ENCODE measurements around the gene IDE.
A peak's percentile ranks its signal among the peaks of the same experiment; 100 is the strongest.

The IDE gene

DNA sequence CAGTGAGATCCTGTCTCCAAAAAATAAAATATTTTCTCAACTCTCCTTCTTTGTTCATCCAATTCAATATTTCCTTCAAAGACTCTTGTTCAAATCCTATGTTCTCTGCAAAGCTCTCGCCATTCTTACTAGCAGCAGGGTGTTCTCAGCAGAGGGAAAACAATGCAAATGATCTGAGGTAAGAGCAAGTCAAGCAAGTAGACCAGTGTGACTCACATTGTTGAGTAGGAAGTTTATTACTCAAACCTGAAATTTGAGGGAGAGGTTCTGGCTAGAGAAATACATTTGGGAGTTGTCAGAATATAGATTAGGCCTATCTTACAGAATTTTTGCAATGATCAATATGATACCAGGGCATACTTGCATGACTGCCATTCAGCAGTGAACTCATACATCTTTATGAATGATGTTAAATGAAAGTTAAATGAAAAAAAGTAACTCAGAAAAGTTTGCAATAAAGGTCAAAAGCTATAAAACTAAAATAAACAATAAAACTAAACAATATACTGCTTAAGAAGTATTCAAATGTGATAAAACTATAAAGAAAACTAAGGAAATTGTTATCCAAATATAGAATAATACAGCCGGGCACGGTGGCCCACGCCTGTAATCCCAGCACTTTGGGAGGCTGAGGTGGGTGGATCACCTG, 5.8 kb downstream of the IDE start:
- peak; percentile 31 for DNase-seq (ENCODE audit: low spot score)

DNA sequence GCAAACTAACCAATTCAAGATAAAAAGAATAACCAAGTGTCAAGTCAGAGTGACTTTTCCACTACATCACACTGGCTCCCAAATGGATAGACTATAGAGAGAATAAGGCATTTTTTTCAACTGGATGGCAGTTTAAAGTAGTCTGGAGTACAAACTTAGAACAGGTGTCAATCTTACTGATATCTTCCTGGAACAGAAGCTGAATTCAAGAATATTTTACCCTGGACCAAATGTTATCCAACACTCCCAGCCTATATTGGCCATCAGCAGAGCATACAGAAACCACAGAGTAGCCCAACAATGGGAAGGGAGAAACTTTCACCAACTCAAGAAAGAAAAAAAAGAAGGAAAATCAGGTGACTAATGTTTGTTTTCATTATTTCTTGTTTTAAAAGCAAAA, 11.5 kb downstream of the IDE start:
- no peak for DNase-seq (ENCODE audit: low spot score)

DNA sequence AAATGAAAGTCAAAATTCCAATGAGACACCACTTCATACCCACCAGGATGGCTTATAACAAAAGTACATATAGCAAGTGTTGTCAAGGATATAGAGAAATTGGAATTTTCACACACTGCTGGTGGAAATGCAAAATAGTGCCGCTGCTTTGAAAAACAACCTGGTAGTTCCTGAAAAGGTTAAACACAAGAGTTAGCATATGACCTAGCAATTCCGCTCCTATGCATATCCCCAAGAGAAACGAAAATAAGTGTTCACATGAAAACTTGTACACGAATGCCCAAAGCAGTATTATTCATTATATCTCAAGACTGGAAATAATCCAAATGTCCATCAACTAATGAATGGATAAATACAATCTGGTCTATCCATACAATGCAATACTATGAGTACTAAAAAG, 14.8 kb downstream of the IDE start:
- no peak for DNase-seq (ENCODE audit: low spot score)

DNA sequence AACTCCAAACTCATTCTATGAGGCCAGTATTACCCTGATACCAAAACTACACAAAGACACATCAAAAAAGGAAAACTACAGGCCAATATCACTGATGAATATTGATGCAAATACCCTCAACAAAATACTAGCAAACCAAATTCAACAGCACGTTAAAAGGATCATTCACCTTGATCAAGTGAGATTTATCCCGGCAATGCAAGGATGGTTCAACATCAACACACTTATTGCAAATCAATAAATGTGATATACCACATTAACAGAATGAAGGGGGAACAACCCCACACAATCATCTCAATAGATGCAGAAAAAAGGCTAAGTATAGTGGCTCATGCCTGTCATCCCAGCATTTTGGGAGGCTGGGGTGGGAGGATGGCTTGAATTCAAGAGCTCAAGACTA, 19.9 kb downstream of the IDE start:
- DNase-seq (ENCODE audit: low spot score): no peak

DNA sequence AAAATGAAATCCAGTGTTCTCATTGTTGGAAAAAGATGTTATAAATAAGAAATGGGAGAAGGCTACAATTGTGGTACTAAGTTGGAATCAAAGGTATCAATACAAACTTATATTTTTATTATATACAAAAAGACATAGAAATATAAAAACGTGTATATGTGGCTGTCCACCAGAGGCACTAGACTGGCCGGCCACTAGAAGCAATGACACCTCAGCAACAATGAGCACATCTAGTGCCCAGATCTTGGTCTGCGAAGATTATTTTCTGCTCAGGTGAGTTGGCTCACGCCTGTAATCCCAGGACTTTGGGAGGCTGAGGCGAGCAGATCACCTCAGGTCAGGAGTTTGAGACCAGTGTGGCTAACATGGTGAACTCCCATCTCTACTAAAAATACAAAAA, 21.6 kb downstream of the IDE start:
- DNase-seq (ENCODE audit: low spot score): peak; percentile 30

DNA sequence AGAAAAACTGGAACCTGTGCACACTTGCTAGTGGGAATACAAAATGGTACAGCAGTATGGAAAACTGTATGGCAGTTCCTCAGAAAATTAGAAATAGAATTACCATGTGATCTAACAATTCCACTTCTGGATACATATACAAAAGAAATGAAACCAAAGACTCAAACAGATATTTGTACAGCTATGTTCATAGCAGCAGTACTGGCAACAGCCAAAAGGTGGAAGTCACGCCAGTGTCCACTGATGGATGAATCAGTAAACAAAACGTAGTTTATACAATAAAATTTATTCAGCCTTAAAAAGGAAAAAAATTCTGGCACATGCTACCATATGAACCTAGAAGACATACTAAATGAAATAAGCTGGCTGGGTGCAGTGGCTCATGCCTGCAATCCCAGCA, 23.0 kb downstream of the IDE start:
- DNase-seq (ENCODE audit: low spot score): no peak

DNA sequence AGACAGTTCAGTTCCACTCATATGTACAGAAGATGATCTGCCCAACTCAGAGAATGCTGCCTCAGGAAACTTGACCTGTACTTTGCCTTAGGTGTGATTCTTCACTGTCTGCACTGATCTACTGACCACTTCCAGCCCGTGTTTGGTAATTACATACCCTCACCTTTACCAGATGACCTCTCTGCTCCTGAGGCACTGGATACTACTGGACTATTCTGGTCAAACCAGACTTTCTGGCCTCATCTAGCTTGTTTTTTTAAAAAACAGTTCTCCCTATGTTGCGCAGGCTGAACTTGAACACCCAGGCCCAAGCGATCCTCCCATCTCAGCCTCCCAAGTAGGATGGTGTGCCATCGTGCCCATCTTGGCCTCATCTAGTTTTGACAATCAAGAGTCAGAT, 26.2 kb downstream of the IDE start:
- DNase-seq (ENCODE audit: low spot score): no peak

DNA sequence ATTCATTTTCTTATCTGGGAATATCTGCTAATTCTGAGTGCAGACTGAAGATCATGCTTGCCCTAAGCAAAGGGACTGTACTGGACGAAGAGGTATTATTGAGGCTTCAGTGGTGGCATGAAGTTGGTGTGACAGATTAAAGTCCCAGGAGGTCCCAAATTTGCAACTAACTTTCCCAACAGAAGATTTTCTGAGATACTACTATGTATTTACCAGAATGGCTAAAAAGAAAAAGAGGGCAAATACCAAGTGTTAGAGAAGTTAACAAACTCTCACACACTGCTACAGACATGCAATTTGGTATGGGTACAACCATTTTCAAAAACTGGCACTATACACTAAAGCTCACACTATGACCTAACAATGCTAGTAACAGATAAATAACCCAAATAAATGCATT, 28.3 kb downstream of the IDE start:
- DNase-seq (ENCODE audit: low spot score): no peak

DNA sequence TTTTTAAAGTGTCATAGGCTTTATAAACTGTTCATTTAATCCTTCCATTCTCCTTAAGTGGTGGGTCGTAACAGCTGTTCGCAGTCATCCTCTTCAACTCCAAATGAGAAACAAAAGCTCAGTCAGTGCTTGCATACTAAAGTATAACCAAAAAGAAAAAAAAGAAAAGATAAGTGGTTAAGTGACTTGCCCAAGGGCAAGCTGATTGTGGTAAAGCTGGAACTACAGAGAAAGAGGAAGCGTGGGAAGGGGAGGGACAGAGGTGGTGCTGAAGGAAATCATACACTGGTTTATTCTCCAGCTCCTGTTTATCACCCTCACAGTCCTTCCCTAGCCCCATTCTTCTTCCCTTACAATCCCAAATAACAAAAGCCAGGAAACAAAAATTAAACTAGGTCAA, 29.6 kb downstream of the IDE start:
- DNase-seq (ENCODE audit: low spot score): peak; percentile 15

DNA sequence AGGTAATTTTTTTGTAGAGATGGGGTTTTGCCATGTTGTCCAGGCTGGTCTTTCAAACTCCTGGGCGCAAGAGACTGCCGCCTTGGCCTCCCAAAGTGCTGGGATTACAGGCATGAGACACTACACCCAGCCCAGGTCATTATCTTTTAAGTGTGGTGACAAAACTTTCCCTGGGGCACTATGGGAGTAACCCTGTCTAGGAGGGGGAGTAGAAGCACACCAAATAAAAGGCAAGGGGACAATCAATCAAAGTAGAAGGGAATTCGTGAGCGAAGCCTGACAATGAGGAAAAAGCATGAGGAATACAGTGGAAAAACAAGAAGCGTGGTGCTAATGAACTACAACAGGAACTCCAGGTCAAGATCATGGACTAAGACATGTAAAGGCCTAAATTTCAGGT, 31.4 kb downstream of the IDE start:
- no peak for DNase-seq (ENCODE audit: low spot score)

DNA sequence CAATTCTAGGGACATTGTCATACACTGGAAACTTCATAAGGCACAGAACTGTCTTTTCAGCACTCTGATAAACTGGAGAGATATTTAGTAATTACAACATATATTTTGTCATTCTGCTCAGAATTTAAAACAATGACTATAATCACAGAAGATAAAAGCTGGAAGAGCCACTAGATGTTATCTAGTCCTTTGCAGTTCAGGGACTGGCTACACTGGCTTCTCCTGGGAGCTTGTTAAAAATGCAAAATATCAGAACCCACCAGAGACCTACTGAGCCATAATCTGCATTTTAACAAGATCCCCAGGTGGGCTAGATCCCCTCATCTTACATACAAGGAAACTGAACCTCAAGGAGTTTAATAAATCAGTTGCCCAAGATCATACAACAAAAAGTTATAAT, 32.3 kb downstream of the IDE start:
- DNase-seq (ENCODE audit: low spot score): no peak

DNA sequence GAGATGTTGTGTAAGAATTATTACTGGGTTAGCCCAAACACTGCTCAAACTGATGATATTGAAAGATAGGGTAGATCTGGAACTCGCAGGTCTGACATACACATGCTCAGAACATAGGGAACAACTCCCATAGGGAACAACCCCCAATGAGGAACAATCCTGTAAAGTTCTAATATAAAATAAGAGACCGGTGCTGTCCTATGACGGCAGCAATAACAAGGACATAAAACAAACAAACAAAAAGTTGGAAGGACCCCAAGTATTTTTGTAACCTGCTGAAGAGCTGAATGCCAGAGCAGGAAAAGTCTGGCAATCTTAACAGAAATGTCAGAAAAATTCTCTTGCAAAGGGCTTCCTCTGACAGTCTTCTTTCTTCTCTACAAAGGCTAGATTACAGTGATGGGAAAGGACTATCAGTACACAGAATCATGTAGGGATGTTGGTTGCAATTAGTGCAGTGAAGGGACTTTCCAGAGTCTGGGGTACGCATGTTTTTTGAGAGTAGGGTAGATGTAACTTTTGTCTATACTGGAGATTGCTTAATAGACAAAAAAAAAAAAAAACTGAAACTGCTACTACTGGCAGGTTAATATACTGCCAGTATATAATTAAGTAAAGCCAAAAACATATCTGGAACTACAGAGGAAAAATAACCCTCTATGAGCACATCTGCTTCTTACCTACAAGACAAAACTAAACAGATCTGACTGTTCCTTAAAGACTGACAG, 35.5 kb downstream of the IDE start:
- DNase-seq (ENCODE audit: low spot score): no peak

DNA sequence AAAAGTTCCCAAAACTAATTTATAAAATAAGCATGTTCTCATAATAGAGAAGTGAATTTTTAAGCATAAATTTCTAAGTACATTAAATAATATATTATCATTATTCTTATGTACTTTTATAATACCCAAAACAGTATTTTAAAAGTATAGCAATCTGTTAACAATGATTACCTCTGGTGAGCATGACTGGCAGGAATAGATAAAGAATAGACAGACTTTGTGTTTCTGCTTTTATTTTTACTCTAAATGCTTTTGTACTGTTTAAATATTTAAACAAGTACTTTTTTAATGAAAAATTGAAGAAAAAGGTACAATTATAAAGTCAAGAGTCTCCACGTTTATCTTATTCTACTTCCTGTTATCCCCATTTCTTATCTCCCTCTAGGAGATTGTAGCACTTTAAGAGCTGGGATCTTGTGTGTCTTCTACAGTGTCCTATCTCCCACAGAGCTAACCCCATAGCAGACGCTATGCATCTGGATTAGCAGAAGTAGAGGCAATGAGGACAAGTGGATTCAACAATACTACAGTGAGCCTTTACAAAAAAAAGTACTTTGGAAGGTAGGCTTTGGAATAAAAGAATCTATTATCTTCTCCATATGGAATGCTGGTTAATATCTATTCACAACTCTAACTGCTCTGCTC, 42.9 kb downstream of the IDE start:
- no peak for DNase-seq (ENCODE audit: low spot score)

DNA sequence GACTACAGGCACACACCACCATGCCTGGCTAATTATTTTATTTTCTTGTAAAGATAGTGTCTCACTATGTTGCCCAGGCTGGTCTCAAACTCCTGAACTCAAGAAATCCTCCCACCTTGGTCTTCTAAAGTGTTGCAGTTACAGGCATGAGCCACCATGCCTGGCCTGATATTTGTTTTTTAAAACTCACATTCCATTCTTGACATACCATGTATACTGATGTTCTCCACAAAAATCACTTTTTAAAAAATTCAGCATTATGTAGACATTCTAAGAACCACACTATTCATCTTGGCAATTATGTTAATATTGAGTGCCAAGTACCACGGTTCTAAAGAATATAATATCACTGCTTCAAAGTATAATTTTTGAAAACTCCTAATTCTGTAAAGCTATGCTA, 43.5 kb downstream of the IDE start:
- DNase-seq (ENCODE audit: low spot score): no peak

DNA sequence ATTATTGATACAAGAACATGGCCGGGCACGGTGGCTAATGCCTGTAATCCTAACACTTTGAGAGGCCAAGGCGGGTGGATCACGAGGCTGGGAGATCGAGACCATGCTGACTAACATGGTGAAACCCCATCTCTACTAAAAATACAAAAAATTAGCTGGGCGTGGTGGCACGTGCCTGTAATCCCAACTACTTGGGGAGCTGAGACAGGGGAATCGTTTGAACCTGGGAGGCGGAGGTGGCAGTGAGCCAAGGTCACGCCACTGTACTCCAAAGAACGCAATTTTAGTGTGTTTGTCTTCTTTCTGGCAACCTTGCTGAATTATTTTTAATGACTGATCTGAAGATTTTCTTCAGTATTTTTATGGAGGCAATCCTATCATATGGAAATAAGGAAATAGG, 46.2 kb downstream of the IDE start:
- no peak for DNase-seq (ENCODE audit: low spot score)

DNA sequence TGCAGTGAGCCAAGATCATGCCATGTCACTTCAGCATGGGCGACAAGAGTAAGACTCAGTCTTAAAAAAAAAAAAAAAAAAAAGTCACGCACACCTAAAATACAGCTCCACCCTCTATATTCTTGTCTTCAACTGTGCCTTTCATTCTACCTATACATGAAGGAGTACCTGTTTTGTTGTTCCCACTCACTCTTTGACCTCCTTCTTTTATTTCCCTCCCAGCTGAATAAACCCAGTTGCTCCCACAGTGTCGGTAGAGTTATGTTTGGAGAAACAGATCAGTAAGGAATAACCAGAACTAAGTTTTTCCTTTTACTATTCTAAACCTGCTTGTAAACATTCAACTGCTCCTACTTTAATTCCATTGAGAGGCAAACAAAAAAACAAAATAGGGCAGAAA, 50.3 kb downstream of the IDE start:
- no peak for DNase-seq (ENCODE audit: low spot score)

DNA sequence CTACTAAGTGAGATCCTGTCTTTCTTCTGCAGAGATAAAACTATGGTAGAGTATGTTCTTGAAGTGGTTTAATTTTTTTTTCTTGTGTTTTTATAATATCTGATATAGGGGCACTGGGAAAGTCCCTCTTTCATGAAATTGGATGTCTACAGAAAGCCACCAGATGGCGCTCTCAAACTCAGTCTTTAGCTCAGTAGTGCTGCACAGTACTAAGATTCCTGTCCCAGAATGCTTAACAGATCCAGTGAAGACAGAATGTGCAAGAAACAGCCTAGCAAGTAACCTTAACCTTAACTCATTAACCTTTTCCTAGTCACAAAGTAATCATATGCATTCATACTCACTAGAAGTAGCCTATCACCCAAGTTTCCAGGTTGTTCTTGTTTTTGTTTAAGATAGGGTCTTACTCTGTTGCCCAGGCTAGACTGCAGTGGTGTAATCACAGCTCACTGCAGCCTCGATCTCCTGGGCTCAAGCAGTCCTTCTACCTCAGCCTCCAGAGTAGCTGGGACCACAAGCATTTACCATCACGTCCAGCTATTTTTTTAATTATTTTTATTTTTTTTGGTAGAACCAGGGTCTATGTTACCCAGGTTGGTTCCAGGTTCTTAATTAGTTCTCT, 56.7 kb downstream of the IDE start:
- peak; percentile 85 for DNase-seq (ENCODE audit: low spot score)

DNA sequence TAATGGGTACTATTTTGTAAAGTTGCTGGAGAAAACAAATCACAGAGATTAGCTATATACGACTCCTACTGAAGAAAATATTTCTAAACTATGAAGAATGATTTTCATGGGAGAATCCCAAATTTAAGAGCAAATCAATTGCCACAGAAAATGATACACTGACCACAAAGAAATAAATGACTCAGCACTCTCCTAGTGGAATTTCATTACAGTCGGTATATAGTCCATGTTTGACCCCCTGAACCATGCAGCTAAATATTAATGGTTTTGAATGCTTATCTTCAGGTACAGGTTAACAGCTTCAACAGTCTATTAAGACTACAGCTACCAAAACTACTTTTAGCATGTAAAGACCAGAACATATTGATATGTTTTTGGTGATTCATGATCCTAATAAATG, 65.0 kb downstream of the IDE start:
- DNase-seq (ENCODE audit: low spot score): no peak

DNA sequence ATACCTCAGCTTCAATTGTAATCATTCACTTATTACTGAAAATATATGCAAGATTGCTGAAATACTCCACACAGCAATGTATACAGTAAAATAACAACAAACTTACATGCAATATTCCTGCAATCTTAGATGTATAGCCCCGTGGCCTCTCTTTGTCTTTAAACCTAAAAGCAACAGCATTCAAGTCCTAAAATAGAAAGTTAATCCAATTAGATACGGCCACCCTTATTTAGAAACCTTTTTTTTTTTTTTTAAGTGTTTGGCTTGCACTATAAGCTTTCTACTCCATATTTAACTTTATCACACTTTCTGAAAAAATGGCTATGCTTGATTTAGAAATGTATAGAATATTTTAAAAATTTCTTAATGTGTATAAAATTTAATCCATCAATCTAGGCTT, 67.6 kb downstream of the IDE start:
- no peak for DNase-seq (ENCODE audit: low spot score)

DNA sequence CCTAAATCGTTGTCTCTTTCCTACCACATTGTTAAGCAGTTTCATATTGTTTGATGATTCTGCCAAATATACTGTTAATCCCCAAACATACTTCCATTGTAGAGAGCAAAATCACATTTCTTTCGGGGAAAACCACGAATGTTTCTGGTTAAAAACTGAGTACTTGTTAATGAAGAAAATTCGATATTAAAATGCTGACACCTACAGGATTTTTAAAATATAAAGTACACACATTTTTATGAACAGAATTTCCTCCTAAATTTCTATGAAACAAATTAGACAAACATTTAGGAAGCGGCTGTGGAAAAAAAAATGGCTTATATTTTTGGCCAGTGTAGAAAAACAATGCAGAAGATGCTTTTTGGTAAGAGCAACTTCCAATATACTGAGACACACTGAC, 68.8 kb downstream of the IDE start:
- no peak for DNase-seq (ENCODE audit: low spot score)

DNA sequence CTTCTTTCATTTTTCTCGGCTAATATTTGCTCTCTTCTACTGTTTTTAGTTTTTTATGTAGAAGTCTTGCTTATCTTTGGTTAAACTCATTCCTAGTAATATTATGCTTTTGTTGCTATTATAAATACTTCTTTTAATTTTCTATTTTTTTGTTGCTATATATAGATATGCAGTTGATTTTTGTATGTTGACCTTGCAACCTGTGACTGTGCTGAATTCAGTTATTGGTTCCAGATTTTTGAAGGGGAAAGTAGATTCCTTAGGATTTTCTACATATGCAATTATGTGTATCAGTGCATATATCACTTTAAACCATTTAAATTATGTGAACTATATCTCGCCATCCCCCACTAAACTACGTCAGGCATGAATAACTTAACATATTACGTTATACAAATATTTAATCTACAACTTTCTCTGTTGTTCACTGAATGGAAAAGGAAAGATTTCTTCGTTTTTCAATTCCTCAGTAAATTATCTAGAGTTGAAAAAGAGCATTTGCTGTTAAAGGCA, 71.5 kb downstream of the IDE start:
- DNase-seq (ENCODE audit: low spot score): no peak

DNA sequence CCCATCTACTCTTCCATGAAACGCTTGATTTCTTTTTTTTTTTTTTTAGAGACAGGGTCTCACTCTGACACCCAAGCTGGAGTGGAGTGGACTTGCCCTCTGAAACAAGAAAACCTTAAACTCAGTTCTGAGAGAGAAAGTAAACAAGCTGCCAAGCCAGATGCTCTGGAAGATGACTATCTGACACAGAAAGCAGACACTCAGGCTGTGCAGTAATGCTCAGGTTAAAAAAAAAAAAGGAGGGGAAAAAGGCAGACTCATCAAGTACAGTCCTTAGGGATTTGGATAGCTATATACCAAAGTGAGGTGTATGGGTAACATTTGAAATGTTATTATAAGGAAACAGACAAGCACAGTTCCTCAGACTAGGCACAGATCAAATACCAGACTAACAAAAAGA, 80.5 kb downstream of the IDE start:
- DNase-seq (ENCODE audit: low spot score): no peak

DNA sequence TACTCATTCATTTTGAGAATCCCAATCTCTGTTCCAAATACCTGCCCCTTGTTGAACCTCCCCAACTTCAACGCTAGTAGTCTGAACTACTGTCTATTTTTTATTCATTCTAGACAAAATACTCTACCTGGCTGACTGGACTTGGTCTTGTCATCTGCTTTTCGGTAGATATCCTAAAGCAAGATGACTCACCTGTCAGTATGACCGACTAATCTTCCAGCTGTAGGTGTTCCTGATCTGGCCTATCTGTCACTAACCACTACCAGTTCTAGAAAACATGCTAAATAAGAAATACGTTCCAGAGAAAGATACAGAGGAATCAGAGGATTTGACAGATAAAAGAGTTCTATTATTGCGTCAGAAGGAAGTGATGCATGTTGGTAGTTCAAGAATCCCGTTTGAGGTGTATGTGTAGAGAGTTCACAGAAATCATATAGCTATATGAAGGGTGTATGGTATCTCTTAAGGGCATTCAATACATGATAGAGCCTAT, 81.1 kb downstream of the IDE start:
- DNase-seq (ENCODE audit: low spot score): no peak
